IMR-90 (cell line): Measurements from ENCODE around the gene NBPF3. TPM values are rescaled to one million over a fixed set of nuclear protein-coding genes. Genes with fewer than 3 reads are reported as not detected.

Source experiments
- ATAC-seq: fragments of 200-7000 bp; cut with Tn5 transposase; 2 replicates; pipeline ENCODE4 v1.9.1; 2020; ENCODE audit warnings: low read depth, mild to moderate bottlenecking, moderate library complexity
- BruUV-seq: library from RNA; stranded (reverse); fragments of 400-500 nt; replicated peaks from 2 replicates; lab custom pipeline; 2021; lab: Mats Ljungman, UMichigan
- CTCF ChIA-PET: fragments of 300-600 bp; formaldehyde crosslinking; extraction: SDS; loops from one replicate; lab custom pipeline; 2021; ENCODE audit warnings: antibody characterized with exemption; lab: Yijun Ruan, JAX
- POLR2A ChIA-PET: fragments of 300-600 bp; sonication (Branson Sonifier 250); formaldehyde crosslinking; loops from one replicate; lab custom pipeline; 2022; ENCODE audit warnings: antibody characterized with exemption; ENCODE audit not compliant: unreplicated experiment; lab: Charles Lee
- DNase-seq: peaks from one replicate; pipeline ENCODE4 v3.0.0; 2013
- H2AFZ ChIP-seq: replicated peaks from 2 replicates; pipeline ENCODE3; 2013; ENCODE audit warnings: low read length, mild to moderate bottlenecking; ENCODE audit not compliant: poor library complexity
- H2AK5ac ChIP-seq: 2 replicates; pipeline ENCODE4 v1.6.1; 2013; ENCODE audit warnings: low read depth, low read length, inconsistent platforms
- H2AK9ac ChIP-seq: replicated peaks from 2 replicates; pipeline ENCODE3; 2013; ENCODE audit warnings: mild to moderate bottlenecking, low read depth, low read length, moderate library complexity; ENCODE audit not compliant: poor library complexity
- H2BK120ac ChIP-seq: 2 replicates; pipeline ENCODE4 v1.6.1; 2013; ENCODE audit warnings: low read depth, low read length, inconsistent platforms
- H2BK15ac ChIP-seq: 3 replicates; pipeline ENCODE4 v1.6.1; 2013; ENCODE audit warnings: low read depth, low read length, inconsistent platforms
- H2BK20ac ChIP-seq: 2 replicates; pipeline ENCODE4 v1.6.1; 2013; ENCODE audit warnings: low read depth, mild to moderate bottlenecking, inconsistent platforms, low read length, moderate library complexity
- H2BK5ac ChIP-seq: 2 replicates; pipeline ENCODE4 v1.6.1; 2013; ENCODE audit warnings: mild to moderate bottlenecking, low read depth, low read length, inconsistent platforms; ENCODE audit not compliant: poor library complexity, severe bottlenecking
- H3K14ac ChIP-seq: replicated peaks from 2 replicates; pipeline ENCODE4 v1.6.1; 2013; ENCODE audit warnings: low read depth, low read length, inconsistent platforms
- H3K18ac ChIP-seq: 2 replicates; pipeline ENCODE4 v1.6.1; 2013; ENCODE audit warnings: low read depth, low read length, control low read depth
- H3K23ac ChIP-seq: 2 replicates; pipeline ENCODE4 v1.6.1; 2013; ENCODE audit warnings: low read depth, low read length, inconsistent platforms
- H3K27ac ChIP-seq: 2 replicates; pipeline ENCODE4 v1.5.1; 2013; ENCODE audit warnings: mild to moderate bottlenecking, control low read depth, low read length; ENCODE audit not compliant: insufficient read depth
- H3K27me3 ChIP-seq: 2 replicates; pipeline ENCODE4 v1.6.1; 2013; ENCODE audit warnings: low read length; ENCODE audit not compliant: control insufficient read depth, insufficient read depth
- H3K36me3 ChIP-seq: 2 replicates; pipeline ENCODE4 v1.6.1; 2013; ENCODE audit warnings: low read length, mixed read lengths; ENCODE audit not compliant: control insufficient read depth, insufficient read depth
- H3K4ac ChIP-seq: 2 replicates; pipeline ENCODE4 v1.6.1; 2013; ENCODE audit warnings: low read depth, low read length, inconsistent platforms
- H3K4me1 ChIP-seq: 2 replicates; pipeline ENCODE4 v1.6.1; 2013; ENCODE audit warnings: low read length, mixed read lengths; ENCODE audit not compliant: control insufficient read depth, insufficient read depth
- H3K4me2 ChIP-seq: 2 replicates; pipeline ENCODE4 v1.6.1; 2013; ENCODE audit warnings: low read depth, mild to moderate bottlenecking, control low read depth, low read length, moderate library complexity
- H3K4me3 ChIP-seq: 2 replicates; pipeline ENCODE4 v1.5.1; 2013; ENCODE audit warnings: low read depth, mild to moderate bottlenecking, control low read depth, low read length, moderate library complexity; ENCODE audit not compliant: insufficient read depth
- H3K56ac ChIP-seq: 2 replicates; pipeline ENCODE4 v1.6.1; 2013; ENCODE audit warnings: low read length, inconsistent platforms; ENCODE audit not compliant: insufficient read depth; ENCODE audit errors: extremely low read depth
- H3K79me1 ChIP-seq, 2 experiments: 2 replicates each; pipeline ENCODE4 v1.6.1; 2013; ENCODE audit warnings: low read length in 2 of 2, inconsistent platforms in 1 of 2, low read depth in 1 of 2
- H3K9ac ChIP-seq: 2 replicates; pipeline ENCODE4 v1.6.1; 2013; ENCODE audit warnings: low read depth, low read length, control low read depth
- H3K9me1 ChIP-seq: 2 replicates; pipeline ENCODE4 v1.6.1; 2013; ENCODE audit warnings: low read length, inconsistent platforms; ENCODE audit not compliant: insufficient read depth
- H3K9me3 ChIP-seq: 2 replicates; pipeline ENCODE4 v1.6.1; 2013; ENCODE audit warnings: low read length; ENCODE audit not compliant: control insufficient read depth, insufficient read depth
- H4K20me1 ChIP-seq: 2 replicates; pipeline ENCODE4 v1.6.1; 2013; ENCODE audit warnings: low read length, inconsistent platforms; ENCODE audit not compliant: insufficient read depth
- H4K5ac ChIP-seq: 2 replicates; pipeline ENCODE4 v1.6.1; 2013; ENCODE audit warnings: mild to moderate bottlenecking, low read depth, low read length, control low read depth
- H4K8ac ChIP-seq, 2 experiments: 2 replicates each; pipeline ENCODE4 v1.6.1; 2013; ENCODE audit warnings: low read depth in 2 of 2, low read length in 2 of 2, control low read depth in 1 of 2, inconsistent platforms in 1 of 2
- H4K91ac ChIP-seq: 2 replicates; pipeline ENCODE4 v1.6.1; 2013; ENCODE audit warnings: low read depth, low read length, inconsistent platforms; ENCODE audit not compliant: insufficient read depth
- BHLHE40 ChIP-seq: fragments of 150-350 bp; IDR thresholded peaks from 2 replicates; pipeline ENCODE4 v1.6.1; 2016; ENCODE audit warnings: mild to moderate bottlenecking, low read depth, low read length
- CEBPB ChIP-seq: IDR thresholded peaks from 2 replicates; pipeline ENCODE4 v1.6.1; 2012; ENCODE audit warnings: low read depth, low read length, improper control_type of control experiment
- ELK1 ChIP-seq: fragments of 150-350 bp; IDR thresholded peaks from 2 replicates; pipeline ENCODE4 v1.6.1; 2016; ENCODE audit warnings: low read depth, mild to moderate bottlenecking, low read length, moderate library complexity, borderline replicate concordance
- FOS ChIP-seq: fragments of 150-350 bp; IDR thresholded peaks from 2 replicates; pipeline ENCODE4 v1.6.1; 2016; ENCODE audit warnings: low read depth, low read length
- MAFK ChIP-seq: IDR thresholded peaks from 2 replicates; pipeline ENCODE4 v1.6.1; 2012; ENCODE audit warnings: low read depth, low read length, improper control_type of control experiment
- MAZ ChIP-seq: IDR thresholded peaks from 2 replicates; pipeline ENCODE4 v1.6.1; 2012; ENCODE audit warnings: low read depth, mild to moderate bottlenecking, low read length, improper control_type of control experiment, moderate library complexity, borderline replicate concordance
- MXI1 ChIP-seq: IDR thresholded peaks from 2 replicates; pipeline ENCODE4 v1.6.1; 2012; ENCODE audit warnings: low read depth, mild to moderate bottlenecking, low read length, moderate library complexity, borderline replicate concordance
- NFE2L2 ChIP-seq: fragments of 150-350 bp; IDR thresholded peaks from 2 replicates; pipeline ENCODE4 v1.6.1; 2016; ENCODE audit warnings: low read depth, mild to moderate bottlenecking, low read length
- POLR2A ChIP-seq: IDR thresholded peaks from 2 replicates; pipeline ENCODE4 v1.6.1; 2012; ENCODE audit warnings: mild to moderate bottlenecking, low read depth, low read length
- RCOR1 ChIP-seq: IDR thresholded peaks from 2 replicates; pipeline ENCODE4 v1.6.1; 2012; ENCODE audit warnings: mild to moderate bottlenecking, low read length, improper control_type of control experiment; ENCODE audit not compliant: insufficient replicate concordance
- SMC3 ChIP-seq: fragments of 150-350 bp; IDR thresholded peaks from 2 replicates; pipeline ENCODE4 v1.6.1; 2016; ENCODE audit warnings: low read depth, mild to moderate bottlenecking, antibody characterized with exemption, low read length, moderate library complexity
- USF2 ChIP-seq: fragments of 150-350 bp; IDR thresholded peaks from 2 replicates; pipeline ENCODE4 v1.6.1; 2017; ENCODE audit warnings: mild to moderate bottlenecking, antibody characterized with exemption, low read length, low read depth
- WGBS, 2 experiments: methylation state at CpG; one replicate each; pipeline versions ENCODE4 v1.1.5 to v1.1.7; 2013; ENCODE audit warnings: missing lambda C conversion rate in 2 of 2; ENCODE audit not compliant: insufficient read length in 1 of 2; ENCODE audit errors: extremely low coverage in 2 of 2; 5-methylcytosine and 5-hydroxymethylcytosine counted together
- dilution Hi-C: fragments of 300-500 bp; cut with HindIII; formaldehyde crosslinking; loops from one replicate; pipeline ENCODE4 v1.14.3; 2018; ENCODE audit warnings: low sequenced_read_pairs; ENCODE audit not compliant: unreplicated experiment
- in situ Hi-C: fragments of 300-500 bp; cut with MboI; formaldehyde crosslinking; loops from 3 replicates; pipeline ENCODE4 v1.14.3; 2019; ENCODE audit warnings: low sequenced_read_pairs, inconsistent platforms, mixed read lengths
- intact Hi-C: fragments of 100-400 bp; cut with micrococcal nuclease; formaldehyde crosslinking; loops from 2 replicates; pipeline ENCODE4 v1.10.0; 2022
- polyA plus RNA-seq, 3 experiments: library from polyadenylated mRNA; depleted of rRNA; stranded (reverse); fragments of >200 nt; gene quantifications; 2 replicates each; pipeline ENCODE4 v1.2.3, GENCODE V29; 2012; ENCODE audit warnings: low replicate concordance in 1 of 3
- total RNA-seq: library from RNA; depleted of rRNA; stranded (reverse); fragments of >200 nt; gene quantifications from 2 replicates; pipeline ENCODE4 v1.2.3, GENCODE V29; 2012

NBPF3 gene
- total and polyA plus RNA-seq, 2 of the 4 experiments (the other 2 are of a cell fraction) = 8.7 to 18.8 TPM

DNA sequence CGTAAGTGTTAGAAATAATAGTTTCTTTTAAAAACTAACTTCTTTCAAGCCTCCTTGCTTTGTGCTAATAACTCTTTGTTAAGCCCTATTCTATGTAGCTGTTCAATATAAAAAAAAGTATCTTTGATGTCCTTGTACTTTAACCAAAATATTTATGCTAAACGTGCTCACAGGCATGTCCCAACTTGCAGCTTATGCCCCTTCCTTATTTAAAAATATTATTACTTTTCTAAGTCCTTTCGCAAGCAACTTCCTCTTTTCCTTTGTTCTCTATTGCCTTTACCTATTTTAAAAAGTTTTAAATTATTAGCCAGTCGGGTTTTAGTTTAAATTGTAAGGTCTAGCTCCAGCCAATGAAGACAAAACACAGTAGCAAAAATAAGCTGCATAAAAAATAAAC is 43.4 kb upstream of the NBPF3 start:
- H3K14ac ChIP-seq = no peak overlapping the region
- H3K27me3 ChIP-seq = peaks cover 31% of the 10 kb centered on the region
- no peak overlapping the region for H3K23ac ChIP-seq
- no peak overlapping the region for H2BK15ac ChIP-seq
- dilution Hi-C loops (no loop called here), in situ Hi-C loops (no loop called here), intact Hi-C loops (no loop called here)
- no peak overlapping the region for H2BK20ac ChIP-seq
- H3K18ac ChIP-seq = no peak overlapping the region
- no TSS peak for BruUV-seq
- H3K4me1 ChIP-seq = no peaks in the 10 kb centered on the region
- ATAC-seq (no peak), DNase-seq (no peak)
- H2AK9ac ChIP-seq = no peak overlapping the region
- H3K9me3 ChIP-seq = no peaks in the 10 kb centered on the region
- ChIA-PET POLR2A (no interaction called here), CTCF (no interaction called here)
- H2BK5ac ChIP-seq = no peak overlapping the region
- H3K9ac ChIP-seq = no peak overlapping the region
- no peak overlapping the region for H3K4me3 ChIP-seq
- no peak overlapping the region for H3K4ac ChIP-seq
- H3K36me3 ChIP-seq = no peaks in the 10 kb centered on the region
- TF ChIP-seq FOS = no peak
- TF ChIP-seq USF2 = no peak
- TF ChIP-seq NFE2L2 = no peak
- TF ChIP-seq RCOR1 = no peak
- no peak for TF ChIP-seq CEBPB
- no peak for TF ChIP-seq ELK1
- TF ChIP-seq MAZ = no peak
- TF ChIP-seq BHLHE40 = no peak
- no peak for TF ChIP-seq SMC3
- TF ChIP-seq POLR2A = no peak
- no peak for TF ChIP-seq MAFK
- TF ChIP-seq MXI1 = no peak
- H3K79me1 ChIP-seq = no peaks in the 10 kb centered on the region
- H3K4me2 ChIP-seq = no peak overlapping the region
- WGBS, 2 experiments = no CpG with 5 or more reads among the region's 4 CpGs
- H4K8ac ChIP-seq = no peak overlapping the region
- H4K20me1 ChIP-seq = no peaks in the 10 kb centered on the region
- H4K5ac ChIP-seq = no peak overlapping the region
- no peak overlapping the region for H4K91ac ChIP-seq
- H2AK5ac ChIP-seq = no peak overlapping the region
- H3K9me1 ChIP-seq = no peaks in the 10 kb centered on the region
- no peak overlapping the region for H2BK120ac ChIP-seq
- no peak overlapping the region for H3K27ac ChIP-seq
- no peak overlapping the region for H2AFZ ChIP-seq
- H3K56ac ChIP-seq = no peak overlapping the region
